HG03280 (cell line): ENCODE data around the gene BEND7.
"Not testable (repeated sequence)": the region's sequence is repeated elsewhere in the genome, so short reads cannot be mapped to it uniquely, and the experiment has no call there.

Experiments used
- ATAC-seq: cut with Tn5 transposase; IDR thresholded peaks from one replicate; pipeline ENCODE4 v1.9.1; 2021; ENCODE audit warnings: mild to moderate bottlenecking, moderate library complexity; ENCODE audit not compliant: unreplicated experiment

Gene BEND7

GRCh38 chr10:13483951-13484350 lies 44.9 kb downstream of the BEND7 start:
- peak; percentile 61 for ATAC-seq

GRCh38 chr10:13483073-13483472 lies 45.7 kb downstream of the BEND7 start:
- ATAC-seq = peak; percentile 77

DNA sequence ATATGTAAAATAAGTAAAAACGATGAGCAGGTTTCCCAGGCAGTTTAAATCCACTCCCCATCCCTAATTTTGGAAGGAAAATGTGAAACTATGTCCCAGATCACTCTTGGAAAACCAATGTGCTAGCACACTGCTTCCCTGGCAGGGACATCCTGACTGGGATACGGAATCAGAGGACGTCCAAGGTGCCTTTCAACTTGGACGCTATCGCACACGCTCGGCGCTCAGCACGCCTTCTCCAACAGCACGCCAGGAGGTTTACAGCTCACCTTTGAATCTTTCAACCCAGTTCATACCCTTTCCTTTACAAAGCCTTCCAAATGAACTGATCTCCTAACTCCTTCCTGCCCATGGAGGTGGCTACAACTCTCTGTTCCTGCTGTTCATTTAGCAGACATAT lies 47.1 kb downstream of the BEND7 start:
- no peak for ATAC-seq

DNA sequence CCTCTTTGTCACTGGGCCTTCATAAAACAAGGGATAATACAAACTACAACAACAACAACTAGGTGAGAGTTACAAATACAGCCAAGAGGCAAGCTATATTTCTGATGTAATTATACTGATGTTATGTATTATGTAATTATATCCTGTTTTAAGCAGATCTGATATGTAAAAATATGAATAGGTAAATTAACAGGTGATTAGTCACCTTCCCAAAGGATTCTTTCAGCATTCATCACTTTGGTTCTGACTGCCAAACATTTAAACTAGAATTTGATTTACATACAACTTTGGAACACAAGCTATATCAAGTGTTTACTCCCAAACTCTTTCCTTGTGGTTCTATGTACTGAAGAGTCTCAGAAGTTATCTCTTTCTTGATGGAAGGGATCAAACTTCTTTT lies 53.7 kb downstream of the BEND7 start:
- ATAC-seq = no peak

DNA sequence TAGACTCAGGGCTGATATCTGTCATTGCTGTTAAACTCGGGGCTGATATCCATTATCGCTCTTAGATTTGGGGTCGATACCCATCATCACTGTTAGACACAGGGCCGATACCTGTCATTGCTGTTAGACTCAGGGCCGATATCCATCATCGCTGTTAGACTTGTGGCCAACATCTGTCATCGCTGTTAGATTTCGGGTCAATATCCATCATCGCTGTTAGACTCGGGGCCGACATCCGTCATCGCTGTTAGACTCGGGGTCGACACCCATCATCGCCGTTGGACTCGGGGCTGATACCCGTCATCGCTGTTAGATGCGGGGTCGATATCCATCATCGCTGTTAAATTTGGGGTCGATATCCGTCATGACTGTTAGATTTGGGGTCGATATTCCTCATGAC lies 54.8 kb downstream of the BEND7 start:
- no peak for ATAC-seq

DNA sequence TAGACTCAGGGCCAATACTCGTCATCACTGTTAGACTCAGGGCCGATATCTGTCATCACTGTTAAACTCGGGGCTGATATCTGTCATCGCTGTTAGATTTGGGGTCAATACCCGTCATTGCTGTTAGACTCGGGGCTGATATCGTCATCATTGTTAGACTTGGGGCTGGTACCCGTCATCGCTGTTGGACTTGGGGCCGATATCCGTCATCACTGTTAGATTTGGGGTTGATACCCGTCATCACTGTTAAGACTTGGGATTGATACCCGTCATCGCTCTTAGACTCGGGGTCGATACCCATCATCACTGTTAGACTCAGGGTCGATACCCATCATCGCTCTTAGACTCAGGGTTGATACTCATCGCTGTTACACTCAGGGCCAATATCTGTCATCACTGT lies 56.5 kb downstream of the BEND7 start:
- ATAC-seq = no peak

DNA sequence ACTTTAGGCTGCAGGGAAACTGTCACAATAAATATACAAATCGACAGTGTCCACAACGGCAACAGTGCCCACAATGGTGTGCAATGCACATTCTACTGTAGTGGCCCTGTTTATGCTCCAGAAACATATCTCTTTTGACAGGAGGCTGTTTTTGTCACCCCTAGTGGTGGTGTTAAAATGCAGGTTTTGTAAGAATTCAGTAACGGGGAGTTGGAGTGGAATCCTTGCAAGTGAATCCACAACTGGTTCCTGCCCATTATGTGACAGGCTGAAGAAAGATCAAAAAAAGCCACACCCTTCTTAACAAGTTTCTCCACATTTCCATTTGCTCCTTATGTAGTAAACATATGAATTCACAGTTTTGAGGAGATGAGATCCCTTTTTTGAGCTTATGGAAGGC lies 58.5 kb downstream of the BEND7 start:
- no peak for ATAC-seq

GRCh38 chr10:13462551-13462950 lies 66.3 kb downstream of the BEND7 start:
- no peak for ATAC-seq

DNA sequence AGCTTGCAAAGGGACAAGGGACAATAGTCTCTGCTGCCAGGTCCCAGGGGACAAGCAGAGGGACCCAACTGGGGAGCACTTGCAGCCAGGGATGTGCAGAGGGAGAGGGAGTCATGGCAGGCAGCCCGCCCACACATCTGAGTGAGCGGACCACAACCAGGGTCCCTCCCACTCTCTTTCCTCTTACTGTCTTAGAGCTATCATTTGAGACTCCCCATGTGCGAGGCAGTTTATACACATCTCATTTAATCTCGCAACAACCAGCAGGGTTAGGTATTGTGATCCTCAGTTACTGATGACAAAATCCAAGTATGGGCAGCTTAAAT lies 70.2 kb downstream of the BEND7 start:
- no peak for ATAC-seq

DNA sequence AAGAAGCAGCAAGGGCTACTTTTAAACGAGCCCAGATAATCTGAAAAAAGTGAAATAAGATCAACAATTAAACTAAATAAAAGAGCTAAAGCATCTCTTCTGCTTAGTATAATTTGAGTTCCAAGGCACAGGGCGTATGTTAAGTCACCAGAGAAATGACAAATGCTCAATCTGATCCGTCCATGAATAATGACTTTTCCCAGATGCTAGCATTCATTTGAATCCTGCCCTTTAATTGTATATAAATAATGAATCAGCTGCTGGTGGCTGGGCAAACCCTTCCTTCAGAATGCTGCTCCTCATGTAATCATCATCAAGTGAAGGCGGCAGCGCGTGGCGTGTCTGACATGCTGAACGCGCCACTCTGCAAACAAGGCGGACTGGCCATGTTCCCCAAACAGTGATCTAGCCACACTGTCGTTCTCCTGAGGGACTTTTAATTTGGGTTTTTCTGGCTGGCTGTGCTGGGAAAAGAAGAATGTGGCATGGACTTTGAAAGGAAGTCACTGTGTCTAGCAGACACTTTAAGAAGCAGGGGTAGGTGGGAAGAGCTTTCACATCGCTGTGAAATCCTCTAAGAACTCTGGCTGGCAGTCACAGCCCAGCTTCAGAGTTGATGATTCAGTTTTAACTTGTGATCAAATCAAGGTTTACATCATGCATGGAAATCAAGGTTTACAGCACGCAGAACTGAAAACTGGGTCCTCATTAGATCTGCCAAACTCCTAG lies 70.7 kb downstream of the BEND7 start:
- no peak for ATAC-seq

GRCh38 chr10:13453896-13454295 lies 74.9 kb downstream of the BEND7 start:
- ATAC-seq = no peak

- ATAC-seq = no peak
These were observed 78.7 kb downstream of the BEND7 start for GRCh38 chr10:13450069-13450468.

- no peak for ATAC-seq
These were observed 79.5 kb downstream of the BEND7 start for GRCh38 chr10:13449296-13449695.

DNA sequence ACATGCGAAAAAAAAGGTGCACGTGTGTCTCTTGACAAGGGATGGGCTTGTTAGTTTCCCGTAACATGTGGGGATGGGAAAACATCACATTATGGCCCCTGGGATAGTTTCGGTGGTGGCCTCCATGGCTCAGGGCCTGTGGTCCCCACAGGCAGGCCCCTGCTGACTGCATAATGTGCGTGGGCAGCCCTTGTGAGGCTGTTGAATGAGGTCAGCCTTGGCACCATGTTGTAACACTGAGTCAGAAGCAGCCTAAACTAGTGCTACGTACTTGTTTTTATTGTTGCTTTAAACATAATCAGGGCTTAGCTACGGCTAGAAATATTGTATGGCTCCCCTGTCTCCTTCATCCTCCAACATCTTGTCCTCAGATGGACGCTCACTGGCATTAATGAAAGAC lies 80.6 kb downstream of the BEND7 start:
- ATAC-seq = no peak

DNA sequence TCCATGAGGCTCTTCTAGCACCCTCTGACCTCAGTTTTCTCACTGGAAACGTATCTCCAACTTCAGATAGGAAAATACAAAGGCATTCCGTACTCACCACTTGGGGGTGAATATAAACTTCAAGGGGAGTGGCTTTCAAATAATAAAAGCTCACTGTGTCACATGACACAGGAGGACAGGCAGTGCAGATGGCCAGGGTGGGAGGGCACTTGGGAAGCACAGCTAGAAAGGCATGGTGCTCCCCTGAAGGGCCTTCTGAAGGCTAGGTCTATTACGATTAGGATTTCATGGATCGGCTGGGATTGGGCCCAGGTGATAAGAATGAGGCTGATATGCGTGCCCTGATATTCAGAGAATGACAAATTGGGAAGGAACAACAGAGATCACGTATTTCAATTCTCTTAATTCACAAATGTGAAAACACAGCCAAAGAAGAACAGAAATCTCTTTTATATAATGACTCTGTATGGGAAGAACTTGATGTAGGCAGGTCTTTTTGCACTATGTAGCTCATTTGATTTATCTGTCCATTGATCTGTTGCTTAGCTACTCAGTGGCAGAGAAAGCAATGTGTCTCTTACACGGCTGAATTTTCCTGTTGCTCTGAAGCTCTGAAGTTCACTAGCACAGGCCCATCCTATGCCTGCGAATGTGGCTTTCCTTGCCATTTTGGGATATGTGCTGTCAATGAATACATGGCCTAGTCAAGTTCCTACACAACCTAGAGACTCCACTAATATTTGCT lies 83.0 kb downstream of the BEND7 start:
- ATAC-seq = no peak

GRCh38 chr10:13441476-13441875 lies 87.3 kb downstream of the BEND7 start:
- ATAC-seq = no peak

GRCh38 chr10:13440185-13441061 lies 88.4 kb downstream of the BEND7 start:
- ATAC-seq = peak; percentile 84

DNA sequence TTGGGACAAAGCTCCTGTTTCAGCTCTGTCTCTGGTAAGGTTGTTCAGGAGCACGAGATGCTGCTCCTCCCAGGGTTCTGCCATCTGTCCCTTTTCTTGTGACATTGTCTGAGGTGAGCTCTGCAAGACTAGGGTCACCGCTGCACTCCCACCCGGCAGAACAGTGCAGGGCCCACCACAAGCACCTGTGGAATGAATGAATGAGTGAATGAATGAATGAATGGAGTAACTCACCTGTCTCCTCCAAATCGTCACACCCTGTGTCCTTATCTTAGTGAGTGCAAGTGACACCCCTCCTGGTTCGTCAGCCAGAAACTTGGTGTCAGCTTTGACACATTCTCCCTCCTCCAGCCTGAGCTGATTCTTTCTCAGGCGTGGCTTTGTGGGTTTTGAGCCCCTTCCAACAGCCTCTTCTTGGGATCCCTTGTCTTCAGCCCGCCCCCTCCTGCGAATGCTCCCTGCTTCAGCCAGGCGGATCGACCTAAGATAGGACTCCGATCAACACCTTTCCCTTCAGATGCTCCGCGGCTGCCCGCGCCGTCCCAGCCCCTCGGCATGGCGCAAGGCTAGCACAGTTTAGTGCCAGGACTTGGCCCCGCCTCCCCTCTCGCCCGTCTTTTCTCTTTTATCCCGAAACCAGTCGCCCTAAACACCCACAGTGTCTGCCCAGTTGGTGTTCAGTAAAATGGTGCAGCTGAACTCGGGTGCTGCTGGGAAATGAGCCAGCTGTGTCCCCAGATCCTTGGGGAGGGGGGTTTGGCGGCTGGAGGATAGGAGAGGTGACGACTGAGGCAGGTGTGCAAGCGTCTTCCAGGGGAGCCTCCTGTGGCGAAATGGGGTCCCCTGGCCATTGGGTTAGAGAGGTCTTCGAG lies 89.3 kb downstream of the BEND7 start:
- ATAC-seq = no peak

DNA sequence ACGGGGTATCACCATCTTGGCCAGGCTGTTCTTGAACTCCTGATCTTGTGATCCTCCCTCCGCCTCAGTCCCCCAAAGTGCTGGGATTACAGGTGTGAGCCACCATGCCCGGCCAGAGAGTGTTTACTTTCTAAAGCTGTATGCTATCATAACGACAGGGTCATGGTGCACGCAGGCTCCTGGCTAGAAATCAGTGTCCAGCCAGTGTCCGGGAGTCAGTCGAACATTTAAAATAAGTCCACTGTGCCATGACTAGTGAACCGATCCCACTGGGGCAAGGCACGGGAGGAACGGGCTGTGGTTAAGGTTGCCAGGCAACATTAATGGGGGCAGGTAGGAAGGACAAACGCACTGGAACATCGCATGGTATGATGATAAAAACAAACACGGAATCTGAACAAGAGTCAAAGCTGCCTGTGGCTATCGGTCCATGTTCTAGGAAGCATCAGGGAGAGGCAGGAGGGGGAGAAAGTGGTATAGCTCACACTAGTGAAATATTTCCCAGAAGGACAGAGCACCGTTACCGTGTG lies 91.7 kb downstream of the BEND7 start:
- no peak for ATAC-seq

DNA sequence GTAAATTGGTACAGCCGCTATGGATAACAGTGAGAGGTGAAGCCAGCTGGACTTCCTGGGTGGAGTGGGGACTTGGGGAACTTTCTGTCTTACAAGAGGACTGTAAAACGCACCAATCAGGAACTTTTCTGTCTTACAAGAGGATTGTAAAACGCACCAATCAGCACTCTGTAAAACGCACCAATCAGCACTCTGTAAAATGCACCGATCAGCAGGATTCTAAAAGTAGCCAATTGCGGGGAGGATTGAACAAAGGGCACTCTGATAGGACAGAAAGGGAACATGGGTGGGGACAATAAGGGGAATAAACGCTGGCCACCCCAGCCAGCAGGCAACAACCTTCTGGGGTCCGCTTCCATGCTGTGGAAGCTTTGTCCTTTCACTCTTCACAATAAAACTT lies 100.9 kb downstream of the BEND7 start:
- ATAC-seq = not testable (repeated sequence)

GRCh38 chr10:13425397-13425796 lies 103.4 kb downstream of the BEND7 start:
- ATAC-seq = no peak
